K562 (cell line): ENCODE data around the gene POLA1. TPM values are rescaled to one million over a fixed set of nuclear protein-coding genes. Genes with fewer than 3 reads are reported as not detected.

Source experiments
- ATAC-seq: fragments of 200-7000 bp; cut with Tn5 transposase; 3 replicates; pipeline ENCODE4 v1.9.1; 2020; ENCODE audit warnings: moderate library complexity
- BruUV-seq: library from RNA; stranded (reverse); fragments of 400-500 nt; replicated peaks from 2 replicates; lab custom pipeline; 2021; lab: Mats Ljungman, UMichigan
- CTCF ChIA-PET: fragments of 300-600 bp; formaldehyde crosslinking; extraction: SDS; loops from one replicate; lab custom pipeline; 2021; ENCODE audit warnings: low intra/inter-chr PET ratio; lab: Yijun Ruan, JAX
- POLR2A ChIA-PET: fragments of 300-600, 350-650 bp; sonication (Branson Sonifier 250); formaldehyde crosslinking; extraction: SDS; loops from one replicate; lab custom pipeline; 2021; ENCODE audit warnings: antibody characterized with exemption, inconsistent platforms; lab: Yijun Ruan, JAX
- DNase-seq, 4 experiments: peaks; one replicate each; pipeline versions ENCODE4 v3.0.0 to v3.0.0-alpha.2; 2011 to 2018; ENCODE audit warnings: low spot score in 3 of 4, mixed read lengths in 3 of 4; ENCODE audit errors: extremely low read depth in 1 of 4
- FAIRE-seq: peaks from 2 replicates; lab custom pipeline; 2011; peaks lifted over from hg19 to GRCh38; lab: Jason Lieb, UNC
- H2AFZ ChIP-seq: 2 replicates; pipeline ENCODE4 v1.6.0; 2011; ENCODE audit warnings: low read depth, low read length, control low read depth, inconsistent platforms
- H3K27ac ChIP-seq: fragments of 200-600 bp; 3 replicates; pipeline ENCODE4 v1.8.0; 2011; ENCODE audit warnings: low read depth, mild to moderate bottlenecking, control low read depth, inconsistent platforms, low read length, moderate library complexity, mixed read lengths; ENCODE audit errors: extremely low read depth
- H3K27me3 ChIP-seq, 2 experiments: fragments of 300-600 bp in 1 of 2; 2 replicates in 1 of 2; 3 replicates in 1 of 2; pipeline versions ENCODE4 v1.6.0 to v1.8.0; 2011; ENCODE audit warnings: inconsistent platforms in 2 of 2, low read length in 2 of 2, mild to moderate bottlenecking in 1 of 2, mixed read lengths in 1 of 2, moderate library complexity in 1 of 2; ENCODE audit not compliant: control insufficient read depth in 2 of 2, insufficient read depth in 2 of 2
- H3K36me3 ChIP-seq: fragments of 300-600 bp; 3 replicates; pipeline ENCODE4 v1.8.0; 2011; ENCODE audit warnings: mild to moderate bottlenecking, low read length, inconsistent platforms; ENCODE audit not compliant: control insufficient read depth, insufficient read depth
- H3K4me1 ChIP-seq, 2 experiments: fragments of 200-600 bp in 1 of 2; replicated peaks in 1 of 2; 2 replicates in 1 of 2; 3 replicates in 1 of 2; pipeline versions ENCODE4 v1.5.1 to v1.8.0; 2011; ENCODE audit warnings: inconsistent platforms in 2 of 2, low read length in 2 of 2, mild to moderate bottlenecking in 1 of 2, mixed read lengths in 1 of 2, moderate library complexity in 1 of 2; ENCODE audit not compliant: control insufficient read depth in 2 of 2, insufficient read depth in 2 of 2
- H3K4me2 ChIP-seq: 2 replicates; pipeline ENCODE4 v1.6.1; 2011; ENCODE audit warnings: low read length, control low read depth, inconsistent platforms, mixed read lengths; ENCODE audit not compliant: insufficient read depth
- H3K4me3 ChIP-seq: fragments of 200-600 bp; sonication (generic), shearing (Covaris generic); 2 replicates; pipeline ENCODE4 v1.5.1; 2016; ENCODE audit warnings: control low read depth, inconsistent platforms
- H3K79me2 ChIP-seq: fragments of 200-600 bp; 3 replicates; pipeline ENCODE4 v1.8.0; 2011; ENCODE audit warnings: low read length, inconsistent platforms; ENCODE audit not compliant: control insufficient read depth, insufficient read depth
- H3K9ac ChIP-seq, 2 experiments: 2 replicates each; pipeline versions ENCODE4 v1.6.0 to v1.6.1; 2011; ENCODE audit warnings: low read depth in 2 of 2, low read length in 2 of 2, control low read depth in 1 of 2, inconsistent platforms in 1 of 2, mild to moderate bottlenecking in 1 of 2, mixed read lengths in 1 of 2; ENCODE audit not compliant: insufficient read depth in 1 of 2
- H3K9me1 ChIP-seq: one replicate; pipeline ENCODE4 v1.6.0; 2011; ENCODE audit warnings: inconsistent platforms, mild to moderate bottlenecking, low read length, moderate library complexity; ENCODE audit not compliant: control insufficient read depth, insufficient read depth
- H3K9me3 ChIP-seq: replicated peaks from 2 replicates; pipeline ENCODE4 v1.5.1; 2011; ENCODE audit warnings: low read depth, low read length, inconsistent platforms; ENCODE audit not compliant: control insufficient read depth, insufficient read depth
- H4K20me1 ChIP-seq: replicated peaks from 2 replicates; pipeline ENCODE4 v1.6.1; 2011; ENCODE audit warnings: low read length, inconsistent platforms, mixed read lengths; ENCODE audit not compliant: control insufficient read depth, insufficient read depth
- FOXM1 ChIP-seq, 2 experiments: fragments of 450-650 bp in 1 of 2; sonication (generic) in 1 of 2; formaldehyde crosslinking in 1 of 2; IDR thresholded peaks; 2 replicates each; pipeline versions ENCODE4 v1.6.1 to v1.9.0; 2017 to 2022; ENCODE audit warnings: low read depth in 2 of 2, mild to moderate bottlenecking in 2 of 2, missing genetic modification reagents in 1 of 2, moderate library complexity in 1 of 2
- GATA2 ChIP-seq: sonication (generic); formaldehyde crosslinking; IDR thresholded peaks from 2 replicates; pipeline ENCODE4 v1.4.0; 2020; ENCODE audit warnings: mild to moderate bottlenecking, missing genetic modification reagents
- HDGF ChIP-seq: fragments of 450-650 bp; IDR thresholded peaks from 2 replicates; pipeline ENCODE4 v1.6.1; 2016
- NRF1 ChIP-seq, 2 experiments: fragments of 450-650 bp; IDR thresholded peaks in 1 of 2; conservative IDR thresholded peaks in 1 of 2; 2 replicates each; pipeline ENCODE4 v1.6.1; 2014; ENCODE audit warnings: mild to moderate bottlenecking in 2 of 2
- RBM15 ChIP-seq: fragments of 200-400 bp; formaldehyde crosslinking; IDR thresholded peaks from 2 replicates; pipeline ENCODE4 v1.6.1; 2018; ENCODE audit warnings: mild to moderate bottlenecking, low read length, moderate library complexity; ENCODE audit not compliant: insufficient read depth
- RBM25 ChIP-seq: fragments of 200-400 bp; formaldehyde crosslinking; IDR thresholded peaks from 2 replicates; pipeline ENCODE4 v1.6.1; 2018; ENCODE audit warnings: low read length, low read depth, moderate library complexity; ENCODE audit not compliant: severe bottlenecking
- RHOXF2B ChIP-seq: fragments of 250-450 bp; sonication (Bioruptor Pico); conservative IDR thresholded peaks from 2 replicates; pipeline ENCODE4 v1.5.1; 2021
- SNRNP70 ChIP-seq: fragments of 200-400 bp; formaldehyde crosslinking; optimal IDR thresholded peaks from 2 replicates; pipeline ENCODE3; 2017; ENCODE audit warnings: low read depth, low read length
- ZNF695 ChIP-seq: fragments of 450-650 bp; formaldehyde crosslinking; IDR thresholded peaks from 2 replicates; pipeline ENCODE4 v1.4.0; 2020; ENCODE audit warnings: mild to moderate bottlenecking, moderate library complexity
- WGBS: fragments of 100-300 bp; shearing (Covaris generic); methylation state at CpG from one replicate; pipeline ENCODE4 v1.1.6; 2016; ENCODE audit warnings: low coverage, mixed read lengths; ENCODE audit not compliant: insufficient coverage; ENCODE audit errors: missing lambda C conversion rate; 5-methylcytosine and 5-hydroxymethylcytosine counted together
- in situ Hi-C: fragments of 300-500 bp; cut with MboI; formaldehyde crosslinking; loops from 4 replicates; pipeline ENCODE4 v1.15.0; 2018; ENCODE audit warnings: inconsistent platforms, mixed read lengths
- intact Hi-C: fragments of 100-400 bp; cut with micrococcal nuclease; formaldehyde crosslinking; loops from 2 replicates; pipeline ENCODE4 v1.14.2; 2022
- polyA plus RNA-seq, 8 experiments: library from polyadenylated mRNA; depleted of rRNA in 4 of 8; stranded (reverse) in 5 of 8; unstranded in 3 of 8; fragments of >200 nt; fragmentation: Nextera tagmentation in 2 of 8; fragmentation: Illumina TruSeq in 1 of 8; extraction: Ambion mirVana in 2 of 8; extraction: Trizol in 1 of 8; gene quantifications; 2 replicates each; pipeline versions ENCODE4 v1.2.1 to v1.2.3, GENCODE V29; 2011 to 2014; ENCODE audit warnings: inconsistent platforms in 1 of 8, missing spikeins in 1 of 8
- total RNA-seq, 7 experiments: library from RNA; depleted of rRNA in 6 of 7; stranded (reverse); fragments of >200 nt in 6 of 7; fragmentation: Illumina TruSeq in 2 of 7; extraction: Trizol in 2 of 7; gene quantifications; 2 replicates each; pipeline versions ENCODE4 v1.2.1 to v1.2.3, GENCODE V29; 2011 to 2021; ENCODE audit warnings: low replicate concordance in 1 of 7
- TF ChIP-seq, protein P1 (sequence below): fragments of 450-650 bp; formaldehyde crosslinking; conservative IDR thresholded peaks from 2 replicates; pipeline ENCODE4 v1.4.0; 2022; ENCODE audit warnings: mild to moderate bottlenecking, missing genetic modification characterization
- TF ChIP-seq, protein P2 (sequence below): fragments of 250-450 bp; sonication (Bioruptor Pico); IDR thresholded peaks from 2 replicates; pipeline ENCODE4 v1.4.0; 2020; ENCODE audit warnings: mild to moderate bottlenecking

POLA1 gene
- total and polyA plus RNA-seq, 9 of the 15 experiments (the other 6 are each of a cell fraction or from before 2014, with no cell fraction given) = 8.6 to 48.4 (median 27.4) TPM

- no peak overlapping the region for H3K4me3 ChIP-seq
- H3K36me3 ChIP-seq = no peaks in the 10 kb centered on the region
- POLR2A ChIA-PET = no interaction called here
- H3K27ac ChIP-seq = no peak overlapping the region
- H4K20me1 ChIP-seq = no peaks in the 10 kb centered on the region
- peaks cover 18 to 35% of the 10 kb centered on the region in 2 experiments for H3K27me3 ChIP-seq
- no peak overlapping the region for H3K9ac ChIP-seq
- H2AFZ ChIP-seq = no peak overlapping the region
- H3K9me3 ChIP-seq = no peaks in the 10 kb centered on the region
- no peak overlapping the region for H3K4me2 ChIP-seq
- no TSS peak for BruUV-seq
- H3K4me1 ChIP-seq = peaks cover 0 to 6% of the 10 kb centered on the region in 2 experiments; a peak in 1 of 5 replicates
- FAIRE-seq (no peak), DNase-seq (no peak), ATAC-seq (no peak)
- CTCF ChIA-PET = no interaction called here
- TF ChIP-seq RBM15 = no peak
- in situ Hi-C loops (no loop called here), intact Hi-C loops (no loop called here)
- WGBS = 0% methylated on average over 6 of the region's 6 CpGs
- H3K79me2 ChIP-seq = no peaks in the 10 kb centered on the region
- no peaks in the 10 kb centered on the region for H3K9me1 ChIP-seq
Measured at GRCh38 chrX:25026576-25026975, 332.9 kb downstream of the POLA1 start.

GRCh38 chrX:25028726-25029125 is 335.0 kb downstream of the POLA1 start:
- intact Hi-C loops = no loop called here
- Histone ChIP-seq H3K79me2 (no peaks in the 10 kb centered on the region), H3K27me3 (peaks cover 11 to 23% of the 10 kb centered on the region in 2 experiments), H3K9me3 (no peaks in the 10 kb centered on the region), H3K4me2 (no peak overlapping the region), H3K27ac (no peak overlapping the region), H3K4me3 (no peak overlapping the region), H3K9me1 (no peaks in the 10 kb centered on the region), H2AFZ (no peak overlapping the region), H3K36me3 (no peaks in the 10 kb centered on the region), H4K20me1 (no peaks in the 10 kb centered on the region), H3K9ac (no peak overlapping the region), H3K4me1 (no peaks in the 10 kb centered on the region)
- 1% methylated on average over 7 of the region's 7 CpGs for WGBS
- FAIRE-seq (no peak), DNase-seq (no peak), ATAC-seq (no peak)
- POLR2A ChIA-PET = no interaction called here
- BruUV-seq = no TSS peak
- CTCF ChIA-PET = no interaction called here
- in situ Hi-C loops = no loop called here
- TF ChIP-seq FOXM1 (IDR thresholded peaks at IDR 0.05; ENCODE audit: low read depth) (no peak), FOXM1 (CRISPR knock-in tag; IDR thresholded peaks at IDR 0.05; ENCODE audit: low read depth) (no peak), RHOXF2B (CRISPR knock-in tag) (no peak), NRF1 (conservative IDR thresholded peaks at IDR 0.05 in 1 of 2, IDR thresholded peaks at IDR 0.05 in 1 of 2) (no peak), GATA2 (no peak), SNRNP70 (no peak), RBM25 (no peak), ZNF695 (no peak), HDGF (no peak)
- TF ChIP-seq, protein P1, sequence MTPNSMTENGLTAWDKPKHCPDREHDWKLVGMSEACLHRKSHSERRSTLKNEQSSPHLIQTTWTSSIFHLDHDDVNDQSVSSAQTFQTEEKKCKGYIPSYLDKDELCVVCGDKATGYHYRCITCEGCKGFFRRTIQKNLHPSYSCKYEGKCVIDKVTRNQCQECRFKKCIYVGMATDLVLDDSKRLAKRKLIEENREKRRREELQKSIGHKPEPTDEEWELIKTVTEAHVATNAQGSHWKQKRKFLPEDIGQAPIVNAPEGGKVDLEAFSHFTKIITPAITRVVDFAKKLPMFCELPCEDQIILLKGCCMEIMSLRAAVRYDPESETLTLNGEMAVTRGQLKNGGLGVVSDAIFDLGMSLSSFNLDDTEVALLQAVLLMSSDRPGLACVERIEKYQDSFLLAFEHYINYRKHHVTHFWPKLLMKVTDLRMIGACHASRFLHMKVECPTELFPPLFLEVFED (CRISPR knock-in tag) = no peak
- TF ChIP-seq, protein P2, sequence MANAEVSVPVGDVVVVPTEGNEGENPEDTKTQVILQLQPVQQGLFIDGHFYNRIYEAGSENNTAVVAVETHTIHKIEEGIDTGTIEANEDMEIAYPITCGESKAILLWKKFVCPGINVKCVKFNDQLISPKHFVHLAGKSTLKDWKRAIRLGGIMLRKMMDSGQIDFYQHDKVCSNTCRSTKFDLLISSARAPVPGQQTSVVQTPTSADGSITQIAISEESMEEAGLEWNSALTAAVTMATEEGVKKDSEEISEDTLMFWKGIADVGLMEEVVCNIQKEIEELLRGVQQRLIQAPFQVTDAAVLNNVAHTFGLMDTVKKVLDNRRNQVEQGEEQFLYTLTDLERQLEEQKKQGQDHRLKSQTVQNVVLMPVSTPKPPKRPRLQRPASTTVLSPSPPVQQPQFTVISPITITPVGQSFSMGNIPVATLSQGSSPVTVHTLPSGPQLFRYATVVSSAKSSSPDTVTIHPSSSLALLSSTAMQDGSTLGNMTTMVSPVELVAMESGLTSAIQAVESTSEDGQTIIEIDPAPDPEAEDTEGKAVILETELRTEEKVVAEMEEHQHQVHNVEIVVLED (CRISPR knock-in tag) = no peak
